Mesothelial cell of epicardium (in vitro differentiated cells): Measurements from ENCODE around the gene MED16. TPM values are rescaled to one million over a fixed set of nuclear protein-coding genes. Genes with fewer than 3 reads are reported as not detected.

Experiments
- DNase-seq, 2 experiments: peaks; one replicate each; pipeline ENCODE4 v3.0.0; 2021; ENCODE audit warnings: low spot score in 2 of 2; ENCODE audit not compliant: unreplicated experiment in 2 of 2
- H3K27ac Mint-ChIP-seq: 2 replicates; pipeline ENCODE4 v1.8.0; 2021; ENCODE audit warnings: mixed read lengths
- H3K27me3 Mint-ChIP-seq: 2 replicates; pipeline ENCODE4 v1.8.0; 2021; ENCODE audit warnings: low read depth, mixed read lengths
- H3K36me3 Mint-ChIP-seq: 2 replicates; pipeline ENCODE4 v1.8.0; 2021; ENCODE audit warnings: mixed read lengths
- H3K4me1 Mint-ChIP-seq: 2 replicates; pipeline ENCODE4 v1.8.0; 2021; ENCODE audit warnings: mixed read lengths
- H3K4me3 Mint-ChIP-seq: 2 replicates; pipeline ENCODE4 v1.8.0; 2021; ENCODE audit warnings: mild to moderate bottlenecking, moderate library complexity, mixed read lengths
- H3K9me3 Mint-ChIP-seq: 2 replicates; pipeline ENCODE4 v1.8.0; 2021; ENCODE audit warnings: mixed read lengths
- total RNA-seq: library from RNA; stranded (reverse); gene quantifications from 3 replicates; pipeline ENCODE4 v1.2.1, GENCODE V29; 2021
- TF ChIP-seq, protein P1 (sequence below): fragments of 200-600 bp; sonication (generic); IDR thresholded peaks from one replicate; pipeline ENCODE4 v1.5.0; 2021; ENCODE audit warnings: antibody characterized with exemption; ENCODE audit not compliant: unreplicated experiment

MED16 gene
- total RNA-seq, 1 donor from 2014 or later: 79.8 TPM

DNA sequence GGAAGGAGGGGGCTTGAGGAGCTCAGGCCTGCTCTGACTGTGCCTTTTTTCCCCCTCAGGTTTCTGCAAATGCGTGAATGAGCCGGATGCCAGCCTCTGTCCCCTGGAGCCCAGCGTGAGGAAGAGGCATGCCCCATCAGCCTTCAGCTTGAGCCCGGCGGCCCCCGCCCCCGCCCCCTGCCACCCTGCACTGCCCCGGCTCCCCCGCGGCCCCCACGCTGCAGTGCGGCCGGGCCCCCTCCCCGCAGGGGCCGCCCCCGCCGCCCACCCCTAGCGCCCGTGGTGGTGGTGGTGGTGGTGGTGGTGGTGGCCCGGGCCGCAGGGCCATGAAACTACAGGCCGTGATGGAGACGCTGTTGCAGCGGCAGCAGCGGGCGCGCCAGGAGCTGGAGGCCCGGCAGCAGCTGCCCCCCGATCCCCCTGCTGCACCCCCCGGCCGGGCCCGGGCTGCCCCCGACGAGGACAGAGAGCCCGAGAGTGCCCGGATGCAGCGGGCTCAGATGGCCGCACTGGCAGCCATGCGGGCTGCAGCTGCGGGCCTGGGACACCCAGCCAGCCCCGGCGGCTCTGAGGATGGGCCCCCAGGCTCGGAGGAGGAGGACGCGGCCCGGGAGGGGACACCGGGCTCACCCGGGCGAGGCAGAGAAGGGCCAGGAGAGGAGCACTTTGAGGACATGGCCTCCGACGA, 36.4 kb upstream of the MED16 start:
- Mint-ChIP-seq H3K27ac (no peak overlapping the region), H3K9me3 (no peaks in the 10 kb centered on the region), H3K4me3 (no peak overlapping the region), H3K27me3 (no peaks in the 10 kb centered on the region), H3K36me3 (peaks cover 3% of the 10 kb centered on the region), H3K4me1 (peaks cover 15% of the 10 kb centered on the region)
- DNase-seq: no peak
- TF ChIP-seq, protein P1, sequence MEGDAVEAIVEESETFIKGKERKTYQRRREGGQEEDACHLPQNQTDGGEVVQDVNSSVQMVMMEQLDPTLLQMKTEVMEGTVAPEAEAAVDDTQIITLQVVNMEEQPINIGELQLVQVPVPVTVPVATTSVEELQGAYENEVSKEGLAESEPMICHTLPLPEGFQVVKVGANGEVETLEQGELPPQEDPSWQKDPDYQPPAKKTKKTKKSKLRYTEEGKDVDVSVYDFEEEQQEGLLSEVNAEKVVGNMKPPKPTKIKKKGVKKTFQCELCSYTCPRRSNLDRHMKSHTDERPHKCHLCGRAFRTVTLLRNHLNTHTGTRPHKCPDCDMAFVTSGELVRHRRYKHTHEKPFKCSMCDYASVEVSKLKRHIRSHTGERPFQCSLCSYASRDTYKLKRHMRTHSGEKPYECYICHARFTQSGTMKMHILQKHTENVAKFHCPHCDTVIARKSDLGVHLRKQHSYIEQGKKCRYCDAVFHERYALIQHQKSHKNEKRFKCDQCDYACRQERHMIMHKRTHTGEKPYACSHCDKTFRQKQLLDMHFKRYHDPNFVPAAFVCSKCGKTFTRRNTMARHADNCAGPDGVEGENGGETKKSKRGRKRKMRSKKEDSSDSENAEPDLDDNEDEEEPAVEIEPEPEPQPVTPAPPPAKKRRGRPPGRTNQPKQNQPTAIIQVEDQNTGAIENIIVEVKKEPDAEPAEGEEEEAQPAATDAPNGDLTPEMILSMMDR: no peak

GRCh38 chr19:928471-929202, 35.6 kb upstream of the MED16 start:
- peaks cover 12% of the 10 kb centered on the region for H3K4me1 Mint-ChIP-seq
- H3K27me3 Mint-ChIP-seq: no peaks in the 10 kb centered on the region
- H3K9me3 Mint-ChIP-seq: no peaks in the 10 kb centered on the region
- H3K36me3 Mint-ChIP-seq: peaks cover 3% of the 10 kb centered on the region
- peak overlapping the region; percentile 6 for H3K27ac Mint-ChIP-seq
- H3K4me3 Mint-ChIP-seq: peak overlapping the region; percentile 84
- DNase-seq: no peak
- TF ChIP-seq, protein P1: no peak

GRCh38 chr19:927780-928401, 34.9 kb upstream of the MED16 start:
- no peak for DNase-seq
- Mint-ChIP-seq H3K36me3 (peaks cover 3% of the 10 kb centered on the region), H3K9me3 (no peaks in the 10 kb centered on the region), H3K27me3 (no peaks in the 10 kb centered on the region), H3K4me3 (peak overlapping the region; percentile 84), H3K27ac (peak overlapping the region; percentile 30), H3K4me1 (peaks cover 11% of the 10 kb centered on the region)
- TF ChIP-seq, protein P1: no peak

GRCh38 chr19:927351-927779, 34.4 kb upstream of the MED16 start:
- Mint-ChIP-seq H3K36me3 (peaks cover 3% of the 10 kb centered on the region), H3K4me1 (peaks cover 7% of the 10 kb centered on the region), H3K9me3 (no peaks in the 10 kb centered on the region), H3K27ac (peak overlapping the region; percentile 56), H3K4me3 (peak overlapping the region; percentile 84), H3K27me3 (no peaks in the 10 kb centered on the region)
- TF ChIP-seq, protein P1: no peak
- no peak for DNase-seq

DNA sequence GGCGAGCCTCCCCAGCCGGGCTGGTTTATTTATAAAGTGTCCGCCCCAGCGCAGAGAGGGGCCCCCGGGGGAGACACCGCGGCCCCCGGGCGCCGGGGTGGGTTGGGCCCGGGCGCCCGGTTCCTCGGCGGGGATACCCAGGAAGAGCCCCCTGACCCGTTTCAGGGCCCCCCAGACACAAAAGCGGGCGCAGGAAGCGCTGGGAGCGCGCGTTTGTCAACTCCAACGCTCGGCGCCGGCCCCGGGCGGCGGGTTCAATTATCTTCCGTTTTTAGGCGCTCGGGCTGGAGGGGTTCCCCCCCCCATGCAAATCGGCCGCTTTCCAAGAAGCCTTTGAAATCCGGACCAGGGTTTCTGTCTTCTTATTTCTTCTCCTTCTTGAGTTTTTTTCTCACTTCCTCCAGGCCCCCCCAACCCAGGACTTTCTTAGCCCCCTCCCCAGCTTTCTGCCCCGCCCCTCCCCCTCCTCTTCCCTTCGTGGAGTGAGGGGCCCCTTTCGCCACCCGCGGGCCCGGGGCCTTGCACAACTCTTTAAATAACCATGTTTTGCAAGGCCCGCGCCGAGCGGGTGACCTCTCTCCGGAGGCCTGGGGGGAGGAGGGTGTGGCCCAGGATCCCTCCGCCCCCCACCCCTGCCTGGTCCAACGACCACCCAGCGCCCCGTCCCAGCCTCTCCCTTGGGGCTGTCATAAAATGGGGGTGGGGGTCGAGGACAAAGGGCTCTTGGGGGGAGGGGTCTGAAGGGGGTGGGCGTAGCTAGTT, 33.8 kb upstream of the MED16 start:
- no peak for DNase-seq
- TF ChIP-seq, protein P1: no peak
- peaks cover 6% of the 10 kb centered on the region for H3K4me1 Mint-ChIP-seq
- H3K27me3 Mint-ChIP-seq: peaks cover 2% of the 10 kb centered on the region
- no peaks in the 10 kb centered on the region for H3K9me3 Mint-ChIP-seq
- peak overlapping the region; percentile 83 for H3K27ac Mint-ChIP-seq
- H3K36me3 Mint-ChIP-seq: peaks cover 3% of the 10 kb centered on the region
- H3K4me3 Mint-ChIP-seq: peak overlapping the region; percentile 84
